ENCODE results near the gene TATDN3.
"Not testable (repeated sequence)": the region's sequence is repeated elsewhere in the genome, so short reads cannot be mapped to it uniquely, and the experiment has no call there.

TATDN3 gene

DNA sequence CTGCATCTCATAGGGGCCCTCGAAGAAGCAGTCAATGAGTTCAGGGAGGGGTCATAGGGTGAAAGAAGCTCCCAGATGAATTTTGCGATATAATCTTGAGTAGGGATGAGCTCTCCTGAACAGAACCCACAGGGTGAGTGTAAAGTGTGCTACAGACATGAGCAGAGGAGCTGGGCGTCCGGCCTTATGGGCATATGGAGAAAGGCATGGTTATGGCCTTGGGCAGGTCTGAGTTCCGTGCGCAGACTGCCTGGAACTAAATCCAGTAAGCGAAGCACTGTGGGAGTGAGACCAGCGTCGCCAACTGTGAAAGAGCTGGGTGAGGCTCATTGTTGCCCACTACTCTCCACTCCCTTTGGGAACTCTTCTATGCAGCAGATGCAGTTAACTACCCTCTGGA lies 28.9 kb upstream of the TATDN3 start:
- ChIA-PET CTCF (interaction anchor here (0.7 to 4.0 kb wide), 6 partner anchors 13 to 183 kb away, joined by 3 to 26 read pairs (median 4); no protein-coding TSS in a partner anchor), POLR2A (no interaction called here)
- no peak for TF ChIP-seq FEZF1 (tag by site-specific recombination; IDR thresholded peaks at IDR 0.05)
- TF ChIP-seq, protein P1, sequence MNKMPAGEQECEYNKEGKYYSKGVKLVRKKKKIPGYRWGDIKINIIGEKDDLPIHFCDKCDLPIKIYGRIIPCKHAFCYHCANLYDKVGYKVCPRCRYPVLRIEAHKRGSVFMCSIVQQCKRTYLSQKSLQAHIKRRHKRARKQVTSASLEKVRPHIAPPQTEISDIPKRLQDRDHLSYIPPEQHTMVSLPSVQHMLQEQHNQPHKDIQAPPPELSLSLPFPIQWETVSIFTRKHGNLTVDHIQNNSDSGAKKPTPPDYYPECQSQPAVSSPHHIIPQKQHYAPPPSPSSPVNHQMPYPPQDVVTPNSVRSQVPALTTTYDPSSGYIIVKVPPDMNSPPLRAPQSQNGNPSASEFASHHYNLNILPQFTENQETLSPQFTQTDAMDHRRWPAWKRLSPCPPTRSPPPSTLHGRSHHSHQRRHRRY (tag by site-specific recombination; IDR thresholded peaks at IDR 0.05) = no peak
- TF ChIP-seq, protein P2, sequence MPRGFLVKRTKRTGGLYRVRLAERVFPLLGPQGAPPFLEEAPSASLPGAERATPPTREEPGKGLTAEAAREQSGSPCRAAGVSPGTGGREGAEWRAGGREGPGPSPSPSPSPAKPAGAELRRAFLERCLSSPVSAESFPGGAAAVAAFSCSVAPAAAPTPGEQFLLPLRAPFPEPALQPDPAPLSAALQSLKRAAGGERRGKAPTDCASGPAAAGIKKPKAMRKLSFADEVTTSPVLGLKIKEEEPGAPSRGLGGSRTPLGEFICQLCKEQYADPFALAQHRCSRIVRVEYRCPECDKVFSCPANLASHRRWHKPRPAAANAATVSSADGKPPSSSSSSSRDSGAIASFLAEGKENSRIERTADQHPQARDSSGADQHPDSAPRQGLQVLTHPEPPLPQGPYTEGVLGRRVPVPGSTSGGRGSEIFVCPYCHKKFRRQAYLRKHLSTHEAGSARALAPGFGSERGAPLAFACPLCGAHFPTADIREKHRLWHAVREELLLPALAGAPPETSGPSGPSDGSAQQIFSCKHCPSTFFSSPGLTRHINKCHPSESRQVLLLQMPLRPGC (tag by site-specific recombination; IDR thresholded peaks at IDR 0.05) = no peak
- no peak for TF ChIP-seq ZNF354C (tag by site-specific recombination; IDR thresholded peaks at IDR 0.05; ENCODE audit: borderline replicate concordance, low read depth)
- Histone ChIP-seq H3K9me3 (ENCODE audit: control insufficient read depth, insufficient read depth, low read depth, low read length) (no peaks in the 10 kb centered on the region), H3K36me3 (ENCODE audit: control insufficient read depth in 2 of 2, insufficient read depth in 1 of 2, low read length in 2 of 2) (peaks cover 0 to 8% of the 10 kb centered on the region in 2 experiments; a peak in 2 of 3 replicates), H3K4me1 (ENCODE audit: control insufficient read depth, insufficient read depth, low read length) (no peaks in the 10 kb centered on the region), H3K4me3 (ENCODE audit: low read depth, low read length) (no peak overlapping the region), H3K27ac (ENCODE audit: extremely low read depth, low read depth, low read length) (no peak overlapping the region)

DNA sequence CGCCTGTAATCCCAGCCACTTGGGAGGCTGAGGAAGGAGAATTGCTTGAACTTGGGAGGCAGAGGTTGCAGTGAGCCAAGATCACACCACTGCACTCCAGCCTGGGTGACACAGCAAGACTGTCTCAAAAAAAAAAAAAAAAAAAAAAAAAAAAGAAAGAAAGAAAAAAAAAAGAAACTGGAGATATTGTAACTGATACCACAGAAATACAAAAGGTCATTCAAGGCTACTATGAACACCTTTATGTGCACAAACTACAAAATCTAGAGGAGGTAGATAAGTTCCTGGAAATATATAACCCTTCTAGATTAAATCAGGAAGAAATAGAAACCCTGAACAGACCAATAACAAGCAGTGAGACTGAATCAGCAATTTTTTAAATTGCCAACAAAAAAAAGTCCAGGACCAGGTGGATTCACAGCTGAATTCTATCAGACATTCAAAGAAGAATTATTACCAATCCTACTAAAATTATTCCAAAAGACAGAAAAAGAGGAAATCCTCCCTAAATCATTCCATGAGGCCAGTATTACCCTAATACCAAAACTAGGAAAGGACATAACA lies 26.9 kb upstream of the TATDN3 start:
- H3K4me3 ChIP-seq (ENCODE audit: low read depth, low read length); POLR2A ChIA-PET; H3K27ac ChIP-seq (ENCODE audit: extremely low read depth, low read depth, low read length); H3K9me3 ChIP-seq (ENCODE audit: control insufficient read depth, insufficient read depth, low read depth, low read length); H3K36me3 ChIP-seq (ENCODE audit: control insufficient read depth in 2 of 2, insufficient read depth in 1 of 2, low read length in 2 of 2); H3K4me1 ChIP-seq (ENCODE audit: control insufficient read depth, insufficient read depth, low read length): not testable (repeated sequence)
- CTCF ChIA-PET = interaction anchor here (4.0 kb wide), 1 partner anchor 15 kb away, joined by 26 read pairs; no protein-coding TSS in a partner anchor
- TF ChIP-seq, protein P3, sequence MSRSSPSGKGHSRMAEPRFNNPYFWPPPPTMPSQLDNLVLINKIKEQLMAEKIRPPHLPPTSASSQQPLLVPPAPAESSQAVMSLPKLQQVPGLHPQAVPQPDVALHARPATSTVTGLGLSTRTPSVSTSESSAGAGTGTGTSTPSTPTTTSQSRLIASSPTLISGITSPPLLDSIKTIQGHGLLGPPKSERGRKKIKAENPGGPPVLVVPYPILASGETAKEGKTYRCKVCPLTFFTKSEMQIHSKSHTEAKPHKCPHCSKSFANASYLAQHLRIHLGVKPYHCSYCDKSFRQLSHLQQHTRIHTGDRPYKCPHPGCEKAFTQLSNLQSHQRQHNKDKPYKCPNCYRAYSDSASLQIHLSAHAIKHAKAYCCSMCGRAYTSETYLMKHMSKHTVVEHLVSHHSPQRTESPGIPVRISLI (tag by site-specific recombination; IDR thresholded peaks at IDR 0.05) = peak; percentile 33; the same call in 1 of the 2 replicates

DNA sequence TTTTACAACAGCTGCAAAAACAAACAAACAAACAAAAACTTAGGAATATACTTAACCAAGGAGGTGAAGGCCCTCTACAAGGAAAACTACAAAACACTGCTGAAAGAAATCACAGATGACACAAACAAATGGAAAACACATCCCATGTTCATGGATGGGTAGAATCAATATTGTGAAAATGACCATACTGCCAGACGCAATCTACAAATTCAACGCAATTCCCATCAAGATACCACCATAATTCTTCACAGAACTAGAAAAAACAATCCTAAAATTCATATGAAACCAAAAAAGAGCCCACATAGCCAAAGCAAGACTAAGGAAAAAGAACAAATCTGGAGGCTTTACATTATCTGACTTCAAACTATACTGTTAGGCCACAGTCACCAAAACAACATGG lies 24.9 kb upstream of the TATDN3 start:
- H3K9me3 ChIP-seq (ENCODE audit: control insufficient read depth, insufficient read depth, low read depth, low read length); H3K4me3 ChIP-seq (ENCODE audit: low read depth, low read length); H3K27ac ChIP-seq (ENCODE audit: extremely low read depth, low read depth, low read length); H3K4me1 ChIP-seq (ENCODE audit: control insufficient read depth, insufficient read depth, low read length): not testable (repeated sequence)
- POLR2A ChIA-PET = interaction anchor here (0.6 kb wide), 1 partner anchor 1094 kb away, joined by 3 read pairs; no protein-coding TSS in a partner anchor
- peaks cover 3 to 13% of the 10 kb centered on the region in 2 experiments; a peak in 2 of 3 replicates for H3K36me3 ChIP-seq (ENCODE audit: control insufficient read depth in 2 of 2, insufficient read depth in 1 of 2, low read length in 2 of 2)
- CTCF ChIA-PET = interaction anchor here (0.6 to 1.5 kb wide), 3 partner anchors 14 to 267 kb away, joined by 3 to 5 read pairs (median 4); no protein-coding TSS in a partner anchor
- TF ChIP-seq ZNF248 (tag by site-specific recombination; IDR thresholded peaks at IDR 0.05) = 0 out of 2 replicates have a peak, but pooled peaks have one; percentile 69
- TF ChIP-seq ZNF558 (tag by site-specific recombination; IDR thresholded peaks at IDR 0.05) = peak; percentile 87

DNA sequence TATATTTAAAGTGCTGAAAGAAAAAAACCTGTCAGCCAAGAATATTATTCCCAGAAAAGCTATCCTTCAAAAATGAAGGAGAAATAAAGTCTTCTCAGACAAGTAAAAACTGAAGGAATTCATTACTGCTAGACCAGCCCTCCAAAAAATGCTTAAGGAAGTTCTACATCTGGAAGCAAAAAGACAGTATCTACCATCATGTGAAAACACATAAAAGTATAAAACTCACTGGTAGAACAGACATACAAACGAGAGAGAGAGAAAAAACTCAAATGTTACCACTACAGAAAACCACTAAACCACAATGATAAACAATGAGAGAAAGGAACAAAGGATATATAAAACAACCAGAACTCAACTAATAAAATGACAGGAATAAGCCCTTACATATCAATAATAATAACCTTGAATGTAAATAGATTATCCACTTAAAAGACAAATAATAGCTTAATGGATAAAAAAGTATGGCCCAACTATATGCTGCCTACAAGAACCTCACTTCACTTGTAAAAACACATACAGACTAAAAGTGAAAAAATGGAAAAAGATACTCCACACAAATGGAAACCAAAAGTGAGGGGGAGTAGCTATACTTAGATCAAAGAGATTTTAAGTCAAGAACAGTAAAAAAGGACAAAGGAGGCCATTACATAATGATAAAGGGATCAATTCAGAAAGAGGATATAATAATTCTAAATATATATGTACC lies 22.1 kb upstream of the TATDN3 start:
- CTCF ChIA-PET = interaction anchor here (0.7 to 1.9 kb wide), 6 partner anchors 8 to 105 kb away, joined by 3 to 17 read pairs (median 6); no protein-coding TSS in a partner anchor
- H3K9me3 ChIP-seq (ENCODE audit: control insufficient read depth, insufficient read depth, low read depth, low read length) = peaks cover 2% of the 10 kb centered on the region; the same call in 1 of the 2 replicates
- POLR2A ChIA-PET = no interaction called here
- TF ChIP-seq EGR2 (tag by site-specific recombination; IDR thresholded peaks at IDR 0.05; ENCODE audit: low read depth) (no peak), SETDB1 (IDR thresholded peaks at IDR 0.05; ENCODE audit: insufficient read length, low read length) (peak; percentile 98), ZNF221 (tag by site-specific recombination; IDR thresholded peaks at IDR 0.05; ENCODE audit: borderline replicate concordance) (0 out of 2 replicates have a peak, but pooled peaks have one; percentile 61), ZNF37A (tag by site-specific recombination; IDR thresholded peaks at IDR 0.05) (no peak), ZNF302 (tag by site-specific recombination; IDR thresholded peaks at IDR 0.05; ENCODE audit: low read depth) (no peak), TRIM28 (IDR thresholded peaks at IDR 0.05; ENCODE audit: borderline replicate concordance, low read length) (peak; percentile 42; the same call in 1 of the 2 replicates), ZNF585B (tag by site-specific recombination; IDR thresholded peaks at IDR 0.05) (peak; percentile 4; the same call in 1 of the 2 replicates), ZNF621 (tag by site-specific recombination; IDR thresholded peaks at IDR 0.05) (no peak)
- no peaks in the 10 kb centered on the region for H3K4me1 ChIP-seq (ENCODE audit: control insufficient read depth, insufficient read depth, low read length)
- H3K4me3 ChIP-seq (ENCODE audit: low read depth, low read length) = no peak overlapping the region
- peaks cover 10 to 18% of the 10 kb centered on the region in 2 experiments for H3K36me3 ChIP-seq (ENCODE audit: control insufficient read depth in 2 of 2, insufficient read depth in 1 of 2, low read length in 2 of 2)
- H3K27ac ChIP-seq (ENCODE audit: extremely low read depth, low read depth, low read length) = no peak overlapping the region

Data from HEK293 (cell line).